HepG2 (cell line): ENCODE measurements around the gene MFAP2. TPM values are rescaled to one million over a fixed set of nuclear protein-coding genes. Genes with fewer than 3 reads are reported as not detected.

ENCODE experiments used
- HOXA5 ChIP-seq: sonication (generic); formaldehyde crosslinking; IDR thresholded peaks from 2 replicates; pipeline ENCODE4 v1.4.0; 2020; ENCODE audit warnings: missing genetic modification reagents
- NFIB ChIP-seq: sonication (generic); formaldehyde crosslinking; IDR thresholded peaks from 2 replicates; pipeline ENCODE4 v1.9.0; 2021; ENCODE audit warnings: missing genetic modification reagents, mild to moderate bottlenecking, borderline replicate concordance
- NR2F1 ChIP-seq, 2 experiments: fragments of 450-650 bp in 1 of 2; formaldehyde crosslinking in 1 of 2; IDR thresholded peaks; 2 replicates each; pipeline versions ENCODE4 v1.5.0 to v1.6.1; 2016 to 2020; ENCODE audit warnings: mild to moderate bottlenecking in 1 of 2, missing compliant biosample characterization in 1 of 2, missing genetic modification reagents in 1 of 2, moderate library complexity in 1 of 2
- RBFOX2 ChIP-seq: fragments of 200-400 bp; formaldehyde crosslinking; IDR thresholded peaks from 2 replicates; pipeline ENCODE4 v1.6.1; 2017; ENCODE audit warnings: low read depth, mild to moderate bottlenecking, low read length
- STAG1 ChIP-seq: sonication (generic); formaldehyde crosslinking; IDR thresholded peaks from 2 replicates; pipeline ENCODE4 v1.4.0; 2020; ENCODE audit warnings: missing genetic modification reagents
- YEATS2 ChIP-seq: sonication (generic); formaldehyde crosslinking; IDR thresholded peaks from 2 replicates; pipeline ENCODE4 v1.4.0; 2020; ENCODE audit warnings: missing genetic modification reagents, borderline replicate concordance
- ZNF264 ChIP-seq: sonication (generic); formaldehyde crosslinking; IDR thresholded peaks from 2 replicates; pipeline ENCODE4 v1.4.0; 2020; ENCODE audit warnings: missing genetic modification reagents
- ZNF547 ChIP-seq: sonication (generic); formaldehyde crosslinking; IDR thresholded peaks from 2 replicates; pipeline ENCODE4 v1.5.1; 2020; ENCODE audit warnings: mild to moderate bottlenecking, missing genetic modification reagents
- ZNF563 ChIP-seq: sonication (generic); formaldehyde crosslinking; IDR thresholded peaks from 2 replicates; pipeline ENCODE4 v1.8.0; 2022; ENCODE audit warnings: mild to moderate bottlenecking, moderate library complexity, missing genetic modification reagents
- ZSCAN9 ChIP-seq: IDR thresholded peaks from 2 replicates; pipeline ENCODE4 v1.6.1; 2016; ENCODE audit warnings: borderline replicate concordance
- polyA plus RNA-seq, 8 experiments: library from polyadenylated mRNA; depleted of rRNA in 3 of 8; stranded (reverse) in 7 of 8; unstranded in 1 of 8; fragments of >200 nt; fragmentation: Illumina TruSeq in 4 of 8; extraction: Trizol in 4 of 8; gene quantifications; 2 replicates each; pipeline versions ENCODE4 v1.2.1 to v1.2.3, GENCODE V29; 2011 to 2016; ENCODE audit warnings: low read depth in 4 of 8, missing spikeins in 1 of 8, mixed read lengths in 1 of 8; ENCODE audit not compliant: insufficient read depth in 1 of 8
- total RNA-seq, 5 experiments: library from RNA; depleted of rRNA; stranded (reverse); fragments of >200 nt; fragmentation: Illumina TruSeq; extraction: Trizol; gene quantifications; 2 replicates each; pipeline ENCODE4 v1.2.3, GENCODE V29; 2016; ENCODE audit warnings: low read depth in 1 of 5
- TF ChIP-seq, protein P1 (sequence below): sonication (generic); formaldehyde crosslinking; IDR thresholded peaks from 2 replicates; pipeline ENCODE4 v1.5.1; 2020; ENCODE audit warnings: missing genetic modification reagents, mild to moderate bottlenecking, borderline replicate concordance
- TF ChIP-seq, protein P2 (sequence below): sonication (generic); formaldehyde crosslinking; IDR thresholded peaks from 2 replicates; pipeline ENCODE4 v1.9.0; 2021; ENCODE audit warnings: missing genetic modification reagents, borderline replicate concordance
- TF ChIP-seq, protein P3 (sequence below): sonication (generic); formaldehyde crosslinking; IDR thresholded peaks from 2 replicates; pipeline ENCODE4 v1.4.0; 2020; ENCODE audit warnings: mild to moderate bottlenecking, missing genetic modification reagents
- TF ChIP-seq, protein P4 (sequence below): sonication (generic); formaldehyde crosslinking; IDR thresholded peaks from 2 replicates; pipeline ENCODE4 v1.8.1; 2023; ENCODE audit warnings: mild to moderate bottlenecking, moderate library complexity, missing genetic modification reagents
- TF ChIP-seq, protein P5 (sequence below): sonication (generic); formaldehyde crosslinking; IDR thresholded peaks from 2 replicates; pipeline ENCODE4 v1.5.0; 2020; ENCODE audit warnings: mild to moderate bottlenecking, missing genetic modification reagents, moderate library complexity
- TF ChIP-seq, protein P6 (sequence below): sonication (generic); formaldehyde crosslinking; IDR thresholded peaks from 2 replicates; pipeline ENCODE4 v1.4.0; 2020; ENCODE audit warnings: missing genetic modification reagents, mild to moderate bottlenecking, borderline replicate concordance

MFAP2 gene
- total and polyA plus RNA-seq, 2 of the 13 experiments (the other 11 are each of a cell fraction or from before 2014, with no cell fraction given) = 1.1 to 1.4 TPM

DNA sequence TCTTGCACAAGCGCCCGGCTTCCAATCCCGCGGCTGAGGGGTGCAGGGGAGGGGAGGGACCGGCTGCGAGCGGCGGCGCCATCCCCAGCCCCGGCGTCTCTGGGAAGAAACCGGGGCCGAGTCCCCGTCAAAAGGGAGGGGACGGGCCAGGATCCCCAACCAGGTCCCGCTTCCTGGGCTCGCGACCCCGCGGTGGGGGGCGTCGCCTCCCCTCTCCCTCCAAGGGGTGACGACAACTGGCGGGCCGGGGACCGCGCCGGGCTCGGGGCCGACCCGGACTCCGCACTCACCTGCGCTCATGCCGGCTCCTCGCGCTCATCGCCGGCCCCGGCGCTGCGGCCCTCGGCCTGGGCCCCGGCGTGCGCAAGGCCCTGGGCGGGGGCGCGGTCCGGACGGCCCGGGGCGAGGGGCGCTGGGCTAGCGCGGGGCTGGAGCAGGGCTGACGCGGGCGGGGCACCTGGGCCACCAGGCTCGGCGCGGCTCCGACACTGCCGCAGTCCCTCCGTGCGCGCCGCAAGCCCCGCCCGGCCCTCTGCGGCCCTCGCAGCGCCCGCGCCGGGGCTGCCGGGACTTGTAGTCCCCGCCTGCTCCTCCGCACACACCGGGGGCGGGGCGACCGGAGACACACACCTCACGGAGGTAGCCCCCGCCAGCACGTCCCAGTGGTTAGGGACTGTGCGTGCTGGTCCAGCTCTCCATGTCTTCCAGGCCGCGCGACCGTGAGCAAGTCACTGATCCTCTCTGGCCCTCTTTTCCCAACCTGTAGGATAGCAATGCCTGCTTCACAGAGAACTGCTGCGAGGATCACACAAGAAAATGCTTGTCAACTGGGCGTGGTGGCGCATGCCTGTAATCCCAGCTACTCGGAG lies 31.3 kb upstream of the MFAP2 start, which contains the start of gene ATP13A2 (continued):
- TF ChIP-seq ZSCAN9 (CRISPR knock-in tag) (no peak), RBFOX2 (peak; percentile 51; the same call in 1 of the 2 replicates), NFIB (no peak), NR2F1 (CRISPR knock-in tag; IDR thresholded peaks at IDR 0.05) (no peak), ZNF264 (no peak), STAG1 (CRISPR knock-in tag) (no peak), ZNF547 (CRISPR knock-in tag) (no peak), HOXA5 (no peak), YEATS2 (no peak), ZNF563 (CRISPR knock-in tag) (peak; percentile 18; the same call in 1 of the 2 replicates)
- TF ChIP-seq, protein P1, sequence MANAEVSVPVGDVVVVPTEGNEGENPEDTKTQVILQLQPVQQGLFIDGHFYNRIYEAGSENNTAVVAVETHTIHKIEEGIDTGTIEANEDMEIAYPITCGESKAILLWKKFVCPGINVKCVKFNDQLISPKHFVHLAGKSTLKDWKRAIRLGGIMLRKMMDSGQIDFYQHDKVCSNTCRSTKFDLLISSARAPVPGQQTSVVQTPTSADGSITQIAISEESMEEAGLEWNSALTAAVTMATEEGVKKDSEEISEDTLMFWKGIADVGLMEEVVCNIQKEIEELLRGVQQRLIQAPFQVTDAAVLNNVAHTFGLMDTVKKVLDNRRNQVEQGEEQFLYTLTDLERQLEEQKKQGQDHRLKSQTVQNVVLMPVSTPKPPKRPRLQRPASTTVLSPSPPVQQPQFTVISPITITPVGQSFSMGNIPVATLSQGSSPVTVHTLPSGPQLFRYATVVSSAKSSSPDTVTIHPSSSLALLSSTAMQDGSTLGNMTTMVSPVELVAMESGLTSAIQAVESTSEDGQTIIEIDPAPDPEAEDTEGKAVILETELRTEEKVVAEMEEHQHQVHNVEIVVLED = peak; percentile 92
- TF ChIP-seq, protein P2, sequence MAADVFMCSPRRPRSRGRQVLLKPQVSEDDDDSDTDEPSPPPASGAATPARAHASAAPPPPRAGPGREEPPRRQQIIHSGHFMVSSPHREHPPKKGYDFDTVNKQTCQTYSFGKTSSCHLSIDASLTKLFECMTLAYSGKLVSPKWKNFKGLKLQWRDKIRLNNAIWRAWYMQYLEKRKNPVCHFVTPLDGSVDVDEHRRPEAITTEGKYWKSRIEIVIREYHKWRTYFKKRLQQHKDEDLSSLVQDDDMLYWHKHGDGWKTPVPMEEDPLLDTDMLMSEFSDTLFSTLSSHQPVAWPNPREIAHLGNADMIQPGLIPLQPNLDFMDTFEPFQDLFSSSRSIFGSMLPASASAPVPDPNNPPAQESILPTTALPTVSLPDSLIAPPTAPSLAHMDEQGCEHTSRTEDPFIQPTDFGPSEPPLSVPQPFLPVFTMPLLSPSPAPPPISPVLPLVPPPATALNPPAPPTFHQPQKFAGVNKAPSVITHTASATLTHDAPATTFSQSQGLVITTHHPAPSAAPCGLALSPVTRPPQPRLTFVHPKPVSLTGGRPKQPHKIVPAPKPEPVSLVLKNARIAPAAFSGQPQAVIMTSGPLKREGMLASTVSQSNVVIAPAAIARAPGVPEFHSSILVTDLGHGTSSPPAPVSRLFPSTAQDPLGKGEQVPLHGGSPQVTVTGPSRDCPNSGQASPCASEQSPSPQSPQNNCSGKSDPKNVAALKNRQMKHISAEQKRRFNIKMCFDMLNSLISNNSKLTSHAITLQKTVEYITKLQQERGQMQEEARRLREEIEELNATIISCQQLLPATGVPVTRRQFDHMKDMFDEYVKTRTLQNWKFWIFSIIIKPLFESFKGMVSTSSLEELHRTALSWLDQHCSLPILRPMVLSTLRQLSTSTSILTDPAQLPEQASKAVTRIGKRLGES (CRISPR knock-in tag) = no peak
- TF ChIP-seq, protein P3, sequence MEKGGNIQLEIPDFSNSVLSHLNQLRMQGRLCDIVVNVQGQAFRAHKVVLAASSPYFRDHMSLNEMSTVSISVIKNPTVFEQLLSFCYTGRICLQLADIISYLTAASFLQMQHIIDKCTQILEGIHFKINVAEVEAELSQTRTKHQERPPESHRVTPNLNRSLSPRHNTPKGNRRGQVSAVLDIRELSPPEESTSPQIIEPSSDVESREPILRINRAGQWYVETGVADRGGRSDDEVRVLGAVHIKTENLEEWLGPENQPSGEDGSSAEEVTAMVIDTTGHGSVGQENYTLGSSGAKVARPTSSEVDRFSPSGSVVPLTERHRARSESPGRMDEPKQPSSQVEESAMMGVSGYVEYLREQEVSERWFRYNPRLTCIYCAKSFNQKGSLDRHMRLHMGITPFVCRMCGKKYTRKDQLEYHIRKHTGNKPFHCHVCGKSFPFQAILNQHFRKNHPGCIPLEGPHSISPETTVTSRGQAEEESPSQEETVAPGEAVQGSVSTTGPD = no peak
- TF ChIP-seq, protein P4, sequence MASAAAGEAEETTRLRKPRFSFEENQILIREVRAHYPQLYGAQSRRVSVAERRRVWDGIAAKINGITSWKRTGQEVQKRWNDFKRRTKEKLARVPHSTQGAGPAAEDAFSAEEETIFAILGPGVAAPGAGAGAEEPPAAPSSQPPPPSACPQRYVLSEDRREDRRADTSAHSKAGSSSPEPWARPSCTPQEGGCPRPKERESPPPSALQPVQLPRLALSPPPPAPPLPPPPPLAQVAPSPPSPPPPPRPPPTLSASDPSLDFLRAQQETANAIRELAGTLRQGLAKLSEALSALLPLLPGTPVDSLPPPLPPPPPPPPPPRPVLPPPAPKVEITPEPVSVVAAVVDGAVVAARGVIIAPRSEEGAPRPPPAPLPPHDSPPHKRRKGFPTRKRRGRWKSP (CRISPR knock-in tag) = no peak
- TF ChIP-seq, protein P5, sequence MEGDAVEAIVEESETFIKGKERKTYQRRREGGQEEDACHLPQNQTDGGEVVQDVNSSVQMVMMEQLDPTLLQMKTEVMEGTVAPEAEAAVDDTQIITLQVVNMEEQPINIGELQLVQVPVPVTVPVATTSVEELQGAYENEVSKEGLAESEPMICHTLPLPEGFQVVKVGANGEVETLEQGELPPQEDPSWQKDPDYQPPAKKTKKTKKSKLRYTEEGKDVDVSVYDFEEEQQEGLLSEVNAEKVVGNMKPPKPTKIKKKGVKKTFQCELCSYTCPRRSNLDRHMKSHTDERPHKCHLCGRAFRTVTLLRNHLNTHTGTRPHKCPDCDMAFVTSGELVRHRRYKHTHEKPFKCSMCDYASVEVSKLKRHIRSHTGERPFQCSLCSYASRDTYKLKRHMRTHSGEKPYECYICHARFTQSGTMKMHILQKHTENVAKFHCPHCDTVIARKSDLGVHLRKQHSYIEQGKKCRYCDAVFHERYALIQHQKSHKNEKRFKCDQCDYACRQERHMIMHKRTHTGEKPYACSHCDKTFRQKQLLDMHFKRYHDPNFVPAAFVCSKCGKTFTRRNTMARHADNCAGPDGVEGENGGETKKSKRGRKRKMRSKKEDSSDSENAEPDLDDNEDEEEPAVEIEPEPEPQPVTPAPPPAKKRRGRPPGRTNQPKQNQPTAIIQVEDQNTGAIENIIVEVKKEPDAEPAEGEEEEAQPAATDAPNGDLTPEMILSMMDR = 0 out of 2 replicates have a peak, but pooled peaks have one; percentile 15
- TF ChIP-seq, protein P6, sequence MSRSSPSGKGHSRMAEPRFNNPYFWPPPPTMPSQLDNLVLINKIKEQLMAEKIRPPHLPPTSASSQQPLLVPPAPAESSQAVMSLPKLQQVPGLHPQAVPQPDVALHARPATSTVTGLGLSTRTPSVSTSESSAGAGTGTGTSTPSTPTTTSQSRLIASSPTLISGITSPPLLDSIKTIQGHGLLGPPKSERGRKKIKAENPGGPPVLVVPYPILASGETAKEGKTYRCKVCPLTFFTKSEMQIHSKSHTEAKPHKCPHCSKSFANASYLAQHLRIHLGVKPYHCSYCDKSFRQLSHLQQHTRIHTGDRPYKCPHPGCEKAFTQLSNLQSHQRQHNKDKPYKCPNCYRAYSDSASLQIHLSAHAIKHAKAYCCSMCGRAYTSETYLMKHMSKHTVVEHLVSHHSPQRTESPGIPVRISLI (CRISPR knock-in tag) = no peak
